KOPT-K1 (cell line): ENCODE data around the gene CHN2.

Experiments
- H3K27ac ChIP-seq: fragments of 200-600 bp; sonication (generic); 2 replicates; pipeline ENCODE4 v1.5.1; 2016; ENCODE audit warnings: antibody characterized with exemption, mild to moderate bottlenecking, low read depth, low read length; ENCODE audit not compliant: poor library complexity, severe bottlenecking
- H3K36me3 ChIP-seq: fragments of 200-600 bp; sonication (generic); 2 replicates; pipeline ENCODE4 v1.5.1; 2017; ENCODE audit warnings: antibody characterized with exemption, mild to moderate bottlenecking, low read length, moderate library complexity; ENCODE audit not compliant: insufficient read depth
- H3K9me3 ChIP-seq: fragments of 200-600 bp; sonication (generic); 2 replicates; pipeline ENCODE4 v1.5.1; 2017; ENCODE audit warnings: antibody characterized with exemption, low read length, mild to moderate bottlenecking; ENCODE audit not compliant: insufficient read depth, poor library complexity, severe bottlenecking

Gene CHN2

DNA sequence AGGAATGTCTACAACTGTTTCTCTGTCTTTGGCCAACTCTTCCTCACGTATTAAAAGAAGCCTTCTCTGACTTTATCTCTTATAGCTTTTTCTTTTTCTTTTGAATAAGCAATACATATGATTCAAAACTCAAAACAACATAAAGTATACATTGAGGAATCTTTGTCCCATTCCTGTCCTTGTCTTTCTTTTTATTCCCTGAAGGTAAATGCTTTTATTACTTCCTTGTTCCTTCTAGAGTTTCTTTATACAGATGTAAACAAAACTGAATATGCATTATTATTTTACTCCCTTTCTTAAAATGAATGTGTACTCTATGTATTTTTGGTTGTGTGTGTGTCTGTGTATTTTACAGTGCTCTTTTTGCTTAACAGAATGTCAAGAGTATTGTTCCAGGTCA, 170.1 kb downstream of the CHN2 start:
- Histone ChIP-seq H3K36me3 (peaks cover 7% of the 10 kb centered on the region), H3K9me3 (no peaks in the 10 kb centered on the region), H3K27ac (no peak overlapping the region)

DNA sequence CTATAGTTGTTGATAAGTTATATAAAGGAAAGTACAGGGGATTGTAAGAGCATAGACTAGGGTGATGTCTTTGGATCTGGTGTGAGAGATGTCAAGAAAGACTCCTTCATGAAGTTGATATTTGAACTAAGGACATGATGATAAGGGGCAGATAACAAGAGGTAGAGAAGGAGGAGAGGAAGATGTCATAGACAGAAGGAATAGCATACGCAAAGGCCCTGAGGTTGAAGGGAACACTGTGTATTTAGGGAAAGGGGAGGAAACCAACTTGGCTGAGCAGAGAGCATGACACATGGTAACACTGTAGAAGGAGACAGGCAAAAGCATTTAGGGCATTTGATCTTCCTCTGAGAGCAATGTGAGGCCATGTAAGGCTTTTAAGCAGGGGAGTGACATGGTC, 170.8 kb downstream of the CHN2 start:
- Histone ChIP-seq H3K9me3 (no peaks in the 10 kb centered on the region), H3K36me3 (peaks cover 15% of the 10 kb centered on the region), H3K27ac (no peak overlapping the region)

DNA sequence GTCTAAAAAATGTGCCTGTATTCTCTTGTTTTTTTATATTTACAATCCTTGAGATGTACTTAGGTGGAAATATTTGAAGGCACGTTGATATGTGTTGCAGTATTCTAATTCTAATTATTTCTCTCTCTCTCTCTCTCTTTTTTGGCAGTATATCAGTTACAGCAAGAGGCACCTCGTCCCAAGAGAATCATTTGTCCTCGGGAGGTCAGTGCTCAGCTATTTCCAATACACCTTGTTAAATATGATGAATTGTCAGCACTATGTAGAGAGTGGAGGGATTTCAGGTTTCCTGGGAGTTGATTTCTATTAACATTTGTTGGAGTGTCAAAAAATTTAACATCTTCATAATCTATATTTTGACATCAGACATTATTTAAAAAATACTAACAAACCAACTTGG, 173.2 kb downstream of the CHN2 start:
- Histone ChIP-seq H3K27ac (no peak overlapping the region), H3K9me3 (no peaks in the 10 kb centered on the region), H3K36me3 (peaks cover 34% of the 10 kb centered on the region)

DNA sequence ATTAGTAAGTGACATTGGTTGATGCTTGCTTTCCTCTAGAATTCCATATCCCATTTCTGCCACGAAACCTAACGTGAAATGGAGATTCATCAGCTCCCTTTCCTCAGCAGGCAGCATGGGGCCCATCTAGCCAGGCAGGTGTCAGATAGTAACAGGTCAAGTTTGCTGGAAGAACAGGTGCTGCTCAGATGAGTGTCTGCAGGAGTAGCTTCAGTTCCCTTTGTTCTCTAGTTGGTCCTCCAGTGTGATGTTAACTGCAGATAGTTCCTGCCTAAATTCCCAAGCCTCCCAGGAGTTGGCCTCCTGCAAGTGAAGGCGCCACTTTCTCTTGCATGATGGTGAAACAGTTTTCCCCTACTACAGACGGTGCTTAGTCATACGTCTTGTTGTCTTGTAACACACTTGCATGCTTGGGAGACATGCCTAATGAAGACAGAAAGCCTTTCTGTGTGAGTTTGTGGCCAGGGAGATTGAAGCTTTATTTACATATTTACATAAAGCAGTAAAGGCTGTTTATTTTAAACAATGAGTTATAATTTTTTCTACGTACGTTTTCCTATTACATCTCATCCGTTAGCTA, 175.4 kb downstream of the CHN2 start:
- H3K36me3 ChIP-seq: peaks cover 34% of the 10 kb centered on the region
- no peaks in the 10 kb centered on the region for H3K9me3 ChIP-seq
- H3K27ac ChIP-seq: no peak overlapping the region

DNA sequence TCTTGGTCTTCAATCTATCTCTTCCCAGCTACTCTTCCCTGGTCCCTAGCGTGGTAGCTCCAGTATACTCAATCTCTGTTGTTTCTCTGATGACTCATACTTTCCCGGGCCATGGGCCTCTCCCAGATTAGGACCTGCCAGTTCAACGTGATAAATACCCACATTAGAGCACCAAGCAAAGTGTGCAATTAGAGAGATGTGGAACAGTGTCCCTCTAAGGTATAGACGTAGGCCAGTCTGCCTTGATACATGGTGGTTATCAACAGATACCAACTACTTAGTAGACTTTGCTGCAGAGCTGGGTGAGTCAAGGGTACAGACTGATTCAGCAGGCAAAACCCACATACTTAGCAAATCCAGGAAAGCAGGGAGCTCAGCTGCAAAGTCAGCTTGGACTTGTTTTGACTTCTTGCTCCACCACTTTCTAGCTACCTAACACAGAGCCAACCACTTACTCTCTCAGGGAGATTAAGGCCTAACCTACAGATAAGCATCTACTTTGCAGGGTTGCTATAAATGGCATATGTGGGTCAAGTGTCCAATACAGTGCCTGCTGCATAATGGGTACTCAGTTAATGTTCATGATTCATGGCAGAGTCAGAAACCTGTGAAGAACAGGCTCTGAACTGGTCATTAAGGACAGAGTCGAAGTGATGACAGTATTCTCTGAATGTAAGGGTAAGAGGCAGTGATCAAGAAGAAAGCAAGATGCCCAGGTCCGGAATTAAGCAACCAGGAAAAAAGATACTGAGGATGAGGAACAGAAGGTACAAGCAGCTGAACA, 176.1 kb downstream of the CHN2 start:
- Histone ChIP-seq H3K9me3 (no peaks in the 10 kb centered on the region), H3K36me3 (peaks cover 39% of the 10 kb centered on the region), H3K27ac (no peak overlapping the region)

DNA sequence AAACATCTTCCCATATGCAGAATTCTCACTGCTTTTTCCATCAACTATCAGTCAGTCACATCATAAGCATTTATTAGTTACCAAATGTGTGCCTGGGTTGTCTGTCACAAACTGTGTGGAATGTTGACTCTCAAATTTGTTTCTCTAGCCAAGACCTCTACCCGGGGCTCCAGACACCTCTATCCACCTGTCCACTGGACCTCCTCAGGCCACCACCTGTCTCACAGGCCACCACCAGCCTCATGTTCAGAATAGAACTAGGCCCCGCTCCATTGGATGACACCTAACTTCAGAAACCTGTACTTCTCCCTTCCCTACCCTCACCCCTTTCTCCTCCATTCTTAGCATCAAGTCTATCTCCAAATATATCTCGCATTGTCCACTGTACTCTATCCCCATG, 176.9 kb downstream of the CHN2 start:
- Histone ChIP-seq H3K36me3 (peaks cover 47% of the 10 kb centered on the region), H3K9me3 (no peaks in the 10 kb centered on the region), H3K27ac (no peak overlapping the region)

DNA sequence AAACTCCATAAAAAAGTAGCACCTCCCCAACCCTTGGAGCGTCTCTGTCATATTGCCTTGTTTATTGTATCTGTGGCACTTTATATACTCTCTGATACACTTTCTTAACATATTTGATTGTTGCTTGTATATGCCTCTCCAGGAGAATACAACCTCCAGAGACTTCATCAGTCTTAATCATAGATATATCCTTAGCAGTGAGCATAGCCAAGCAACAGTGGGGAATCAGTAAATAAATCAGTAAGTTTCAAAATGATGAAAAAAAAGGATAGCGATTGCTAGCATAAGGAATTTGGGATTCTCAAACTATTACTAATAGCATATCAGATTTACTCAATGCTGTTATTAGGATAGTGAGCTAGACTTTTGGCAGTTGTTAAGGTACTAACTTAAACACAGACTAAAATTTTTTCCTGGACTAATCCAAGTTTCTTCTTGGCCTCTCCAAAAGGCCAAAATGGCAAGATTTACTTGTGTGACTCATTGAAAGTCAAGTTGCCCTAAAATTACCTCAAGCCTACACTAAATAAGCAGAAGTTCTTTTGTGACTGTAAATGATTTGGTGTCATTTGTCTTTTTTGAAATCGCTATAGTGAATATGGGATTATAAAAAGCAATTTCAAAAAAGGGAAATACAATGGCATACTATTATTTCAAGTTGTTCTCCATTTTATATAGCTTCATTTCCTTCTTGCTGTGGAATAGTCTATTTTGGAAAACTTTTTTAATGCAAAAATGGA, 177.9 kb downstream of the CHN2 start:
- Histone ChIP-seq H3K27ac (no peak overlapping the region), H3K9me3 (no peaks in the 10 kb centered on the region), H3K36me3 (peaks cover 49% of the 10 kb centered on the region)

DNA sequence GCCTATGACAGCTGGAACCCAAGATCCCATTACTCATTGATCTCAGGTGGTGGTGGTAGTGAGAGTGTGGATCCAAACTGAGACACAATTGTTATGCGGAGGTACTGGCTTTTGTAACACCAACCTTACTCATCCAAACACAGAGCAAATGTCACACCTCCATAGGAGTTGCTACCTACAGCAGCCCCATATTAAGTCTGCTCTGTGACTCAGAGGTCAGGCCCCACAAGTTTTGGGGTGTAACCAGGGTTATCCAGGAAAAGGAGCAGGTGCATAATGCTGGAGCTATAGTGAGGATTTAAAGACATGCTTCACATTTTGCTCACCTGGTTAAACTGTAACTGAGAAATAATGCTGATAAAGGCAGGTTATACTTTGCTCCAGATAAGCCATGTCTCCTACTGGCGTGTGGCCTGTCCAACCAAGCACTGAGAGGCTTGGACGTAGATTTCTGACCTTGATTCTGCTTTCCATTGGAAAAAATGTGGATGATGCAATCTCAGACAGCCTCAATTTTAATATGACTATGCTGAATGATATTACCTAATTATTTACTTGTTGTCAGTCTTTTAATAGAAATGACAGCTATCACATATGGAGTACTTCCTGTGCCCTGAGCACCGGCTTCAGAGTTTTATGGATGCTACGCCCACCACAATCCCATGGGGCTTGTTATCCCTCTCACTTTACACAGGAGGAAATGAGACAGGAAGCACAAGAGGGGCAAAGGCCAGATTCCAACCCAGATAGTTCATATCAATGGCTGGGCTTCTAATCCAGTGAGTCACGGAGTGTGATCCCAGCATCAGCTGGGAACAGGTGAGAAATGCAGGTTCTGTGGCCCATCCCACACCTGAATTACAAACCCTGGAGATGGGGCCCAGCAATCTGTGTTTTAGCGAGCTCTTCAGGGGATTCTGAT, 181.3 kb downstream of the CHN2 start:
- H3K27ac ChIP-seq: no peak overlapping the region
- H3K36me3 ChIP-seq: peaks cover 30% of the 10 kb centered on the region
- H3K9me3 ChIP-seq: no peaks in the 10 kb centered on the region

DNA sequence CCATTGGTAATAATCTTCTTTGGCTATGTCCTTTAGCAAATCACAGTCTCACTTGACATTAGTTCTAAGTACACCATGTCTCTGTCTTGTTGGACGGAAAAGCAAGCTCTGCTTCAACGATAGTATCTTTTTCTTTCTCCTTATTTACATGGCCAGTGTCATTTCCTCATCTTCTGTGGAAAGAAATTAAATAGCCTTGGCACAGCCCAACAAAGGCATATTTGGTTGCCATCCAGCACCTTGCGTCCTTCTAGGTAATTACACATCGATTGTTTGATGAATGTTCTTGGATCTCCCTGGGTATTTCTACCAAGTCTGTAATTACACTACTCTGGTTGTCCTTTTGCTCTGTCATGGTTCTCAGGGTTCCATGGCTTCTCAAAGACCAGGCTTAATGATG, 183.1 kb downstream of the CHN2 start:
- no peak overlapping the region for H3K27ac ChIP-seq
- no peaks in the 10 kb centered on the region for H3K9me3 ChIP-seq
- H3K36me3 ChIP-seq: peaks cover 15% of the 10 kb centered on the region

DNA sequence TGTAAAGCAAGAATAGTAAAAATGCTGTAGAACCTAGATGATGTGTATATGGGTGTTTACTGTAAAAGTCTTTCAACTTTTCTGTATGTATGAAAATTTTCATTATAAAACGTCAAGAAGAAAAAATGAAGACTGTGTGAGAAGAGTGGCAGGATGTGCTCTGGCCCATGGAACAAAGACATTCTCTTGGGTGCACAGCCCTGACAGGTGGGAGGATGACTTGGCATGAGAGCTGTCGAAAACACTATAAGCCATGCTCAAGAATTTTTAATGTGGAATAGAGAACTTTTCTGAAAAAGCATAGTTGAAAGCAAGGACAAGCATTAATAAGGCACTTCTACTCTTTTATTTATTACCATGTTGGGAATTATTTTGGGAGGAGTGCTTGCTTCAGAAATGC, 185.0 kb downstream of the CHN2 start:
- Histone ChIP-seq H3K9me3 (no peaks in the 10 kb centered on the region), H3K27ac (no peak overlapping the region), H3K36me3 (peaks cover 15% of the 10 kb centered on the region)

DNA sequence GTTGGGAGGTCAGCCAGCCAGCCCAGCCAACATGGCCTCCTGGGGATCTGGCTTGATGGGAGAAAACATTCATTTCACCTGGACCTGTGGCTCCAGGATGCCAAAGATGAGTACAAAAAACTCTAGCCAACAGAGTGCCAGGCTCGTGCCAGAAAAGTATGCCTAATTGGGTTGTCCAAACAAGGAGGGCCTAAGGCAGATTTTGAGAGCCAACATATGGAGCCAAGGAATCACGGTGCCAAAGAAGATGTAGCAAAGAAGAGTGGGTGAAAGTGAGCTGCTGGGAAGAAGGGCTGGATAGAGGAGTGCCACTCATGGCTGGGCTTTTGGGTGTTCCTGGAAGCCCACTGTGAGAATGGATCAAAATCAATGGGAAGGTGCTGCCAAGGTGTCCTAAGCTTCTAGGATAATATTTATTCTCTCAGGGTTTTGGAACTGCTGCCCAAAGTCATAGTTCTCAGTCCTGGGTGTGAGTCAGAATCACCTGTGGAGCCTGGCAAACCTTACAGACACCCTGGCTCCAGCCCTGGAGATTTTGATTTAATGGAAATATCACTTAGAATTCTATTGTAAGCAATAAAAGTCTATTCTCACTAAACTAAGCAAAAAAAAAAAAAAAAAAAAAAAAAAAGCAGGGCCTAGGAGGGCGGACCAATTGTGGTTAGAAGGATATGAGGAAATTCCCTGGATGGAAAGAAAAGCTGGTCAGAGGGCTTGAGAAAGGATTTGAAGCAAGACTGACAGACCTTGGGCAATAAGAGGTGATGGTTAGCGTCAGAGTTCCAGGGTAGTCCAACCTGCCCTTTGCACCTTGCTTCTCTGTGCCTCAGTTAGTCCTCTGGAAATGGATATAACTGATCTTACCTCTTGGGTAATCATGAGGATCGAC, 186.9 kb downstream of the CHN2 start:
- H3K27ac ChIP-seq: no peak overlapping the region
- peaks cover 2% of the 10 kb centered on the region for H3K36me3 ChIP-seq
- H3K9me3 ChIP-seq: no peaks in the 10 kb centered on the region

DNA sequence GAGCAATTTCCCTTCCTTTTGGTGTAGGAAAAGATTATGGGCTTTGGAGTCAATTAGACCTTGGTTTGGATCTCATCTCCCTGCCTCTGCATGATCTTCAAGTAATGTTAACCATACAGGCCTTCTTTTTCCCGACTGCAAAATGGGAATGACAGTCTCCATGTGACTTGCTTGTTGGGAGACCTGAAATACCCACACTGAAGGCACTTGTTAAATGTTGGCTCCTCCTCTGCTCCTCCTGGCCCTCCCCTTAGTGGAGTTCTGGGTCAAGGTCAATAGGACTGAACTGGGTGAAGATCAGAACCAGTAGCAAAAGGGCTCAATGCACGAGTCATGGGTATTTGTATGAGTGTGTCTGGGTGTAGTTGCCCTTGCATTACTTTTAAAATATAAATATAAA, 189.7 kb downstream of the CHN2 start:
- H3K9me3 ChIP-seq: no peaks in the 10 kb centered on the region
- no peak overlapping the region for H3K27ac ChIP-seq
- H3K36me3 ChIP-seq: no peaks in the 10 kb centered on the region; the same call in none of the 2 replicates

DNA sequence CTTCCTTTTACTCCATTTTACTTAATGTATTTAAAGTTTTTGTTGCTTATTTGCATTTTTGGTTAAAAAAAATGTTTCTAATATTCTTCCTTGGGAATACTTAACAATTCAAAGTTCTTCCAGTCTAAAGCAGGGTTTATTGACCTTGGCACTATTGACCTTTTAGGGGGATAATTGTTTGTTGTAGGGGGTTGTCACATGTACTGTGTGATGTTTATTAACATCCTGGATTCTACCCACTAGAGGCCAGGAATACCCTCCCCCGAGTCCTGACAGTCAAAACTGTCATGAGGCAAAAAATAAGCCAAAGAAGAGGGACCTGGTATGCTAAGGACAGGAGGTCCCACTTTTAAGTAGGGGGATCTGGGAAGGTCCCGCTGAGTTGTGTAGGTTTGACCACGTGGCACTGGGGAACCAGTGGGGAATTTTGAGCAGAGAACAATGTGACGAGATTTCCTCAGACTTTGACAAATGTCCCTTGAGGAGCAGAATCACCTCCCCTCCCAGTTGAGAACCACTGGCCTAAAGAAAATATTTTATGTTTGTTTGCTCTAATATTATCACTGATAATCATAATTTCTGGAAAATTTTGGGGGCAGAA, 190.7 kb downstream of the CHN2 start:
- Histone ChIP-seq H3K9me3 (no peaks in the 10 kb centered on the region), H3K36me3 (no peaks in the 10 kb centered on the region; the same call in 1 of the 2 replicates), H3K27ac (no peak overlapping the region)
